GM12891 (cell line): Measurements from ENCODE around the gene HTN1.
"Not testable (repeated sequence)": the region's sequence is repeated elsewhere in the genome, so short reads cannot be mapped to it uniquely, and the experiment has no call there.

Source experiments
- PAX5 ChIP-seq: IDR thresholded peaks from 2 replicates; pipeline ENCODE4 v1.6.1; 2011; ENCODE audit warnings: low read length, moderate library complexity, mild to moderate bottlenecking; ENCODE audit not compliant: insufficient read depth, severe bottlenecking
- POLR2A ChIP-seq: IDR thresholded peaks from 2 replicates; pipeline ENCODE4 v1.6.1; 2011; ENCODE audit warnings: low read depth, low read length, control low read depth
- POLR2AphosphoS5 ChIP-seq: IDR thresholded peaks from 2 replicates; pipeline ENCODE4 v1.6.1; 2011; ENCODE audit warnings: low read depth, low read length, control low read depth
- SPI1 ChIP-seq: IDR thresholded peaks from 2 replicates; pipeline ENCODE4 v1.6.1; 2011; ENCODE audit warnings: low read depth, low read length, control low read depth
- TAF1 ChIP-seq: IDR thresholded peaks from 2 replicates; pipeline ENCODE4 v1.6.1; 2011; ENCODE audit warnings: low read depth, low read length, control low read depth

DNA sequence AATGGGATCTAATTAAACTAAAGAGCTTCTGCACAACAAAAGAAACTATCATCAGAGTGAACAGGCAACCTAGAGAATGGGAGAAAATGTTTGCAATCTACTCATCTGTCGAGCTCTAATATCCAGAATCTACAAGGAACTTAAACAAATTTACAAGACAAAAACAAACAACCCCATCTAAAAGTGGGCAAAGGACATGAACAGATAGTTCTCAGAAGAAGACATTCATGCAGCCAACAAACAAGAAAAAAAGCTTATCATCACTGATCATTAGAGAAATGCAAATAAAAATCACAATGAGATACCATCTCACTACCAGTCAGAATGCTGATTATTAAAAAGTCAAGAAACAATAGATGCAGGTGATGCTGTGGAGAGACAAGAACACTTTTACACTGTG, 6.3 kb downstream of the HTN1 start:
- not testable (repeated sequence) for TF ChIP-seq TAF1, POLR2A, POLR2AphosphoS5, SPI1, PAX5
